Dermis microvascular lymphatic vessel endothelial cell (primary cell): ENCODE results near the gene TFAP2E. TPM values are rescaled to one million over a fixed set of nuclear protein-coding genes. Genes with fewer than 3 reads are reported as not detected.
A peak's percentile ranks its signal among the peaks of the same experiment; 100 is the strongest.
"Not testable (repeated sequence)": the region's sequence is repeated elsewhere in the genome, so short reads cannot be mapped to it uniquely, and the experiment has no call there.

ENCODE experiments used
- DNase-seq, 2 donors: peaks; one replicate each; pipeline versions ENCODE4 v3.0.0 to v3.0.0-alpha.2; 2010; ENCODE audit warnings: low read depth in 2 of 2
- total RNA-seq: library from RNA; depleted of rRNA; stranded (reverse); fragments of >200 nt; gene quantifications from 2 replicates; pipeline ENCODE4 v1.2.1, GENCODE V29; 2014

Gene TFAP2E
- total RNA-seq, 1 donor from 2014 or later: 0.13 TPM

GRCh38 chr1:35572296-35572695 lies 818 bp upstream of the TFAP2E start:
- DNase-seq: no peak

GRCh38 chr1:35574125-35574654 lies 1.1 kb downstream of the TFAP2E start:
- no peak for DNase-seq

GRCh38 chr1:35574655-35575415 lies 1.7 kb downstream of the TFAP2E start:
- DNase-seq: no peak

DNA sequence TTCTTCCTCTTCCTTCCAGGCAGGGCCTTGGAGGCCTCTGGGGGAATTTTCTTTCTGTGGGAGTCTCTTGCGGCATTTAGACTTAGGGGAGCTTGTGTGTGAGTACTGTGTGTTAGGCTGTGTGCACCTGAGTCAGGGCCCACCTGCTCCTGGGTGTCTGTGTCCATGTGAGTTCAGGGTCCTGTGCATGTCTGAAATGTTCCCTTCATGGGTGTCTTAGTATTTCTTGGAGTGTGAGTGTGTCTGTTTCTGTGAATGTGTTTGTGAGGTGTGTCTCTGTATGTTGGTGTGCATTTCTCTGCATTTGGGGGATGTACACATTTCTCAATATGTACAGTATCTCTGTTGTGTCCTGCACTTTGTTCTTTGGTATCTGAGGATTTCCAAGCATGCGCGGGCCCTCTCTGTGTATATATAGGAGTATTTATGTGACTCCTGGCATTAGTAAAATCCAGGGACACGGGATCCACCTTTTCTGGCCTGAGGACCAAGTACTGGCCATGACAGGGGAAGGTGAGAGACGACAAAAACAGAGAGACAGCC lies 2.4 kb downstream of the TFAP2E start:
- DNase-seq: no peak

DNA sequence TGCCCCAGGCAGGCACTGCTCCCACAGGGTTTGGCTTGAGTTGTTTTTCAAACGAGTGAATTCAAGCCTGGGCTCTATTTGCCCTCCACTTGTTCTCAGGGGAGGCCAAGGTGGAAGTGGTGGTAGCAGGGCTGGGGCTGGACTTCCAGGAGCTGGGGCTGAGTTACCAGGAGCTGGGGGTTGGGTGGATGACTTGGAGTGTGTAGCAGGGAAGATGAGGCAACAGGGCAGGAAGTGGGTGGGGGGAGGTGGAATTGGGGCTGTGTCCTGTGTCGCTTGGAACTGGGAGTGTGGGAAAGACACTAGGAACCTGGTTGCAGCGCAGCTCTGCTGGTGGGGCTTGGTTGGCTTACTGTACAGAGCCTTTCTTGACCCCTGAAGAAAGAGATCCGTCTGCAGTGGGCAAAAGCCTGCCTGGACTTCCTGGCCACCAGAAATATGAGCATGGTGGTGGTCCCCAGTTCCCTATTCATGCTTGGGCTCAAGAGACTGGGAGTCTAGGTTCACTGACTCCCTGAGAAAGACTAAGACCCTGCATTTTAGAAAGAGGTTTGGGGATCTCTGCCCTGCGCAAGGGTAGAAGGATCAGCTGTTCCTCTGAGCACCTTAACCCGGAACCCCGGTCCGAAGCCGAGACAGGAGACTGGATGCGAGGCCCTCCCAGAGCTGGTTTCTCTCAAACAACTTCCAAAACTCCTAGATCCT lies 3.1 kb downstream of the TFAP2E start:
- no peak for DNase-seq

DNA sequence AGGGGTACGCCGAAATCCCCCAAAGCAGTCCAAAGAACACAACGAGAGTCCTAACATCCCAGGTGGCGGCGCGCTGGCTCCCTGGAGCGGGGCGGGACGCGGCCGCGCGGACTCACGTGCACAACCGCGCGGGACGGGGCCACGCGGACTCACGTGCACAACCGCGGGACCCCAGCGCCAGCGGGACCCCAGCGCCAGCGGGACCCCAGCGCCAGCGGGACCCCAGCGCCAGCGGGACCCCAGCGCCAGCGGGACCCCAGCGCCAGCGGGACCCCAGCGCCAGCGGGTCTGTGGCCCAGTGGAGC lies 3.6 kb downstream of the TFAP2E start:
- not testable (repeated sequence) for DNase-seq

- peak; percentile 17 to 52 for DNase-seq
Measured at GRCh38 chr1:35577071-35577998, 4.2 kb downstream of the TFAP2E start.

GRCh38 chr1:35580949-35581388 lies 7.9 kb downstream of the TFAP2E start:
- no peak for DNase-seq

DNA sequence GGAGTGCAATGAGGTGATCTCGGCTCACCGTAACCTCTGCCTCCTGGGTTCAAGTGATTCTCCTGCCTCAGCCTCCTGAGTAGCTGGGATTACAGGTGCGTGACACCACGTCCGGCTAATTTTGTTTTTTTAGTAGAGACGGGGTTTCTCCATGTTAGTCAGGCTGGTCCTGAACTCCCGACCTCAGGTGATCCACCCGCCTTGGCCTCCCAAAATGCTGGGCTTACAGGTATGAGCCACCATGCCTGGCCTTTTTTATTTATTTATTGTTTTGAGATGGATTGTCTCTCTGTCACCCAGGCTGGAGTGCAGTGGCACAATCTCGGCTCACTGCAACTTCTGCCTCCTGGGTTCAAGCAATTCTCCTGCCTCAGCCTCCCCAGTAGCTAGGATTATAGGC lies 8.5 kb downstream of the TFAP2E start:
- DNase-seq: not testable (repeated sequence)

DNA sequence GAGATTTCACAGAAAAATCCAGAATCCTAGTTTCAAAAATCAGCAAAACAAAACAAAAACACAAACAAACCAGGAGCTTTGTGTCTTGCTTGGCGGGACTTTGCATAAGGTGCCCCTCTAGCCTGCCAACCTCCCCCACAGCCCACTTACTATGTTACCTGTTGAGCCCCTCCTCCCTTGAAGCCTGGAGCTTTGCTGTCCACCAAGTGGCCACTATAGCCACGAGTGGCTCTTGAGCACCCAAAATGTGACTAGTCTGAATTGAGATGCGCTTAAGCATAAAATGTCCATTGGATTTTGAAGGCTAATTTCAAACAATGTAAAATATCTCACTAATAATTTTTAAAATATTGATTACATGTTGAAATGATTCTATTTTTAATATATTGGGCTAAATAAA lies 12.2 kb downstream of the TFAP2E start:
- DNase-seq: no peak

DNA sequence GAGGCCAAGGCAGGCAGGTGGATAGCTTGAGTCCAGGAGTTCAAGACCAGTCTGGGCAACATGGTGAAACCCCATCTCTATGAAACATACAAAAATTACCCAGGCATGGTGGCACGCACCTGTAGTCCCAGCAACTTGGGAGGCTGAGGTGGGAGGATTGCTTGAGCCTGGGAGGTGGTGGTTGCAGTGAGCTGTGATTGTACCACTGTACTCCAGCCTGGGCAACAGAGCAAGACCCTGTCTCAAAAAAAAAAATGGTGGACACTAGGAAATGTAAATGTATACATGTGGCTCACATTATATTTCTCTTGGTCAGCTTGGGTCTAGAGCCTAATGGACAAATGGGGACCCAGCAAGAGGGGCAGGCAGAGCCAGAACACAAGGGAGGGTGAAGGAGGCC lies 12.7 kb downstream of the TFAP2E start:
- DNase-seq: not testable (repeated sequence)

DNA sequence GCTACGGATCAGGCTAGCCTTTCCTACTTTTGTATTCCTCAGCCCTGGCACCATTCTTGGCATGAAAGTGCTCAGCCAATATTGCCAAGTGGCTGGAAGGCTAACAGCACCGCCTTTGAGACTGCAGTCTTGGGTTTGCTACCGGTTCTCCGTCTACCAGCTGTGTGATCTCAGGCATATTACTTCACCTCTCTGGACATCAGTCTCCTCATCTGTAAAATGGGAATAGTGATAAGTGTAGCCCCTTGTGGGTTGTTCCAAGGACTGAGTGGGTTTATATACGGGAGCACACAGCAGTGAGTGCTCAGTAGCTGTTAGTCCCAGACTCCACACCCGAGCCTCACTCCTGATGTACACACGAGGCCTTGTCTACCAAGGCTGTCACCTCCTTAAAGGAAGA lies 13.7 kb downstream of the TFAP2E start:
- no peak for DNase-seq

DNA sequence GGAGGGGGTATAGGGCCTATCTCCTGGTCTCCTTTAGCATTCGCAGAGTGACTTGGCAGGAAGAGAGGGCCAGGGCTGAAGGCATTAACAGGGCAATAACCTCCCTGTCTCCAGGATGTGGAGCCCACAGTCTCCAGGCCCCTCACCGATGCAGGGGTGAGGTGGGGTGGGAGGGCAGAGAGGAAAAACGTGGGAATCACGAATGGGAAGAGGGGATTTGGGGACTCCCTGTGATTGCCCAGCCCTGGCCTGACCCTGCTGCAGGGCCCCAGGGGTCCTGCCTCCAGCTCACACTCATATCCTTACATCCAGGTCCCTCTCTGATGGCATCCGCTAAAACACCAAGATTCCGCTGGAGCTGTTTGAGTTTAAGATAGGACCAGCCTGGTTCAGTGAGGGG lies 14.6 kb downstream of the TFAP2E start:
- DNase-seq: no peak

DNA sequence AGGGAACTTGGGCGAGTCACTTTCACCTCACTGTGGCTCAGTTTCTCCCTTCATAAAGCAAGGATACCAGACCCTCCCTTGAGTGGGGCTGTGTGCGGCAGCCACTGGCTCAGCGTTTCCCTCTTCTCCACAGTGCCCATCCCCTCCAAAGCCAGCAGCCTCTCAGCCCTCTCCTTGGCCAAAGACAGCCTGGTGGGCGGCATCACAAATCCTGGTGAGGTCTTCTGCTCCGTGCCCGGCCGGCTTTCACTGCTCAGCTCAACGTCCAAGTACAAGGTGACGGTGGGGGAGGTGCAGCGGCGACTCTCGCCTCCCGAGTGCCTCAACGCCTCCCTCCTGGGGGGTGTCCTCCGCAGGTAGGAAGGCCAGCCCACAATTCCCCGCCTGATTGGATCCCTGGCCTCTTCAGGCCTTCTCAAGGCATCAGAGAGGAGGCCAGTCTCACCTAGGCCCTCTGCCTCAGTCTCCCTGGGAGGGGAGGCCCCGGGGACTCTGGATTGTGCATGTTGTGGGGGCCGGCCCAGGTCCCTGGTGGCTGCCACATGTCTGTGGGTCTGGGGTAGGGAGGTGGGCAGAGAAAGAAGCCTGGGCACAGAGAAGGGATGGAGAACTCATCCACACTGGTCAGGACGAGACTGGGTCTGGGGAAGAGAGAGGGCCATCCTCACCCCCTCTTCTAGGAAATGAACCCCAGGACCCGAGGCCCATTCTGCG lies 15.2 kb downstream of the TFAP2E start:
- no peak for DNase-seq

- no peak for DNase-seq
Measured at GRCh38 chr1:35589516-35590427, 16.7 kb downstream of the TFAP2E start.

DNA sequence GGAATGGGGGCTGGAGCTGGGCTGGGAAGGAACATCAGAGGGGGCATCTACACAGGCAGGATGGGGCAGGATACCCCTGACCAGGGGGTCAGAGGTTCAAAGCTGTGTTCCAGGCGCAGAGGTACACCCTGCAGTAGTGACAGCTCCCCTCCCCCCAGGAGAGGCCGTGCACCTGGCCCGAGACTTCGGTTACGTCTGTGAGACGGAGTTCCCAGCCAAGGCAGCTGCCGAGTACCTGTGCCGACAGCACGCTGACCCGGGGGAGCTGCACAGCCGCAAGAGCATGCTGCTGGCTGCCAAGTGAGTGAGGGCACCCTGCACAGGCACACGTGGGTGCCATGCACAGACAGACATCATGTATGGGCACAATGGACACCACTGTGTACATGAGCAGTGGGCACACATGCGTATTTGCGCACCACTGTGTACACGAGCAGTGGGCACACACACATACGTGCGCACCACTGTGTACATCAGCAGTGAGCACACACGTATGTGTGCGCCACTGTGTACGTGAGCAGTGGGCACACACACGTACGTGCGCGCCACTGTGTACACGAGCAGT lies 17.4 kb downstream of the TFAP2E start:
- DNase-seq: no peak

DNA sequence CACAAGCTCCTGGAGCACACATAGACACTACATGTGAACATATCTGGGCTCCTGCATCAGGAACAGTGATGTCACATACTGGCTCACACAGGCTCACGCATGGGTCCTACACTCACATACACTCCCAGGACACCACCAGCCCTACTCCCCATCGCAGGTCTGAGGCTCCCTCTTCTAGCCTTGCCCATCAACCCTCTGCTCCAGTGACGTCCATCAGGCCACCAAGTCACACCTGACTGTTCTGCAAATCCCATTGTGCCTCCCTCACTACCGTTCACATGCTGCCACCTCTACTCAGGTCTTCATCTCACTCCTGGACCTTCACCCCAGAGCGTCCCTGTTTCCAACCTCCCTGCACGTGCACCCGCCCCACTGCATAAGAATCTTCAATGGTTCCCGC lies 18.1 kb downstream of the TFAP2E start:
- DNase-seq: no peak

DNA sequence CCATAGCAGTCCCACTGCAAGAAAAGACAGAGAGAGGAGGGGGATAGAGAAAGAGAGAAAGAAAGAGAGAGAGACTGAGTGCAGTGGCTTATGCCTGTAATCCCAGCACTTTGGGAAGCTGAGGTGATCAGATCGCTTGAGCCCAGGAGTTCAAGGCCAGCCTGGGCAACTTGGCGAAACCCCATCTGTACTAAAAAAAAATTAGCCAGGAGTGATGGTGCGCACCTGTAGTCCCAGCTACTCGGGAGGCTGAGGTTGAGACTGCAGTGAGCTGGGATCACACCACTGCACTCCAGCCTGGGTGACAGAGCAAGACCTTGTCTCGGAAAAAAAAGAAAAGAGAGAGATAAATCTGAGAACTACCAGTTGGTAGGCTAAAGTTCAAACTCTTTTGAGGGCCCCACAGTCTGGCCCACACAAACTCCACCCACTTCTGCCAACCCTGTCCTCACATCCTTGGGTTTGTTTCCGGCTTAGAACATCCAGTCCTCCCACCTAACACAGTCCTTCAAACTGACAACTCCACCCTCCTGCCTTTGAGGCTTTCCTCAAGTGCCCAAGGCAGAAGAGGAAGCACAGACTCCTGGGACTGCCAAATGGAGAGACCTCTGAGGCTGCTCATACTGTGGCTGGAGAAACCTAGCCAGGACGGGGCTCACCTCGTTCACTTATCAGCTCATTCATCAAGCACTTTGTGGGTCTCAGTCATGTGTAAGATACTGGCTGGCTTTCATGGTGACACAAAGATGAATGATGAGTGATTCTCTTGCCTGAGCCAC lies 20.1 kb downstream of the TFAP2E start:
- no peak for DNase-seq
